HepG2 (cell line): ENCODE data around the gene HARS2. TPM values are rescaled to one million over a fixed set of nuclear protein-coding genes. Genes with fewer than 3 reads are reported as not detected.

Experiments
- AKAP8 ChIP-seq: sonication (generic); formaldehyde crosslinking; IDR thresholded peaks from 2 replicates; pipeline ENCODE4 v1.5.1; 2020; ENCODE audit warnings: mild to moderate bottlenecking, missing genetic modification reagents
- CEBPG ChIP-seq: IDR thresholded peaks from 2 replicates; pipeline ENCODE4 v1.6.1; 2016
- ETV5 ChIP-seq: IDR thresholded peaks from 2 replicates; pipeline ENCODE4 v1.6.1; 2018; ENCODE audit warnings: missing biosample characterization, missing genetic modification reagents, inconsistent platforms, borderline replicate concordance
- FOXK1 ChIP-seq: sonication (generic); formaldehyde crosslinking; IDR thresholded peaks from 2 replicates; pipeline ENCODE4 v1.4.0; 2020; ENCODE audit warnings: low read depth, missing genetic modification reagents, borderline replicate concordance
- KDM3A ChIP-seq: IDR thresholded peaks from 2 replicates; pipeline ENCODE4 v1.6.1; 2018; ENCODE audit warnings: low read depth, missing compliant biosample characterization
- KDM5A ChIP-seq: fragments of 200-600 bp; sonication (generic); IDR thresholded peaks from 2 replicates; pipeline ENCODE4 v1.7.0; 2018; ENCODE audit warnings: antibody characterized with exemption, mild to moderate bottlenecking, low read length, borderline replicate concordance
- KLF13 ChIP-seq: sonication (generic); formaldehyde crosslinking; IDR thresholded peaks from 2 replicates; pipeline ENCODE4 v1.4.0; 2020; ENCODE audit warnings: mild to moderate bottlenecking, missing genetic modification reagents
- PPARG ChIP-seq: conservative IDR thresholded peaks from 2 replicates; pipeline ENCODE4 v1.6.1; 2016; ENCODE audit warnings: missing biosample characterization, missing genetic modification reagents
- RNF2 ChIP-seq: fragments of 450-650 bp; conservative IDR thresholded peaks from 2 replicates; pipeline ENCODE4 v1.6.1; 2016; ENCODE audit warnings: low read depth
- SKI ChIP-seq: fragments of 450-650 bp; IDR thresholded peaks from one replicate; pipeline ENCODE4 v1.6.1; 2018; ENCODE audit warnings: mild to moderate bottlenecking; ENCODE audit not compliant: partially characterized antibody
- SMYD3 ChIP-seq: sonication (generic); formaldehyde crosslinking; IDR thresholded peaks from 2 replicates; pipeline ENCODE4 v1.8.1; 2023; ENCODE audit warnings: mild to moderate bottlenecking, missing genetic modification reagents
- ZFX ChIP-seq: sonication (generic); formaldehyde crosslinking; IDR thresholded peaks from 2 replicates; pipeline ENCODE4 v1.4.0; 2020; ENCODE audit warnings: mild to moderate bottlenecking, low read depth, missing genetic modification reagents, moderate library complexity
- ZNF530 ChIP-seq: sonication (generic); formaldehyde crosslinking; IDR thresholded peaks from 2 replicates; pipeline ENCODE4 v1.5.0; 2020; ENCODE audit warnings: low read depth, mild to moderate bottlenecking, missing genetic modification reagents
- ZSCAN30 ChIP-seq: sonication (generic); formaldehyde crosslinking; IDR thresholded peaks from 2 replicates; pipeline ENCODE4 v1.5.0; 2020; ENCODE audit warnings: mild to moderate bottlenecking, missing genetic modification reagents
- polyA plus RNA-seq, 8 experiments: library from polyadenylated mRNA; depleted of rRNA in 3 of 8; stranded (reverse) in 7 of 8; unstranded in 1 of 8; fragments of >200 nt; fragmentation: Illumina TruSeq in 4 of 8; extraction: Trizol in 4 of 8; gene quantifications; 2 replicates each; pipeline versions ENCODE4 v1.2.1 to v1.2.3, GENCODE V29; 2011 to 2016; ENCODE audit warnings: low read depth in 4 of 8, missing spikeins in 1 of 8, mixed read lengths in 1 of 8; ENCODE audit not compliant: insufficient read depth in 1 of 8
- total RNA-seq, 5 experiments: library from RNA; depleted of rRNA; stranded (reverse); fragments of >200 nt; fragmentation: Illumina TruSeq; extraction: Trizol; gene quantifications; 2 replicates each; pipeline ENCODE4 v1.2.3, GENCODE V29; 2016; ENCODE audit warnings: low read depth in 1 of 5
- TF ChIP-seq, protein P1 (sequence below), 2 experiments: sonication (generic) in 1 of 2; formaldehyde crosslinking in 1 of 2; IDR thresholded peaks; 2 replicates each; pipeline versions ENCODE4 v1.4.0 to v1.6.1; 2018 to 2020; ENCODE audit warnings: missing genetic modification reagents in 2 of 2, borderline replicate concordance in 1 of 2, low read depth in 1 of 2, mild to moderate bottlenecking in 1 of 2, missing biosample characterization in 1 of 2
- TF ChIP-seq, protein P2 (sequence below): sonication (generic); formaldehyde crosslinking; IDR thresholded peaks from 2 replicates; pipeline ENCODE4 v1.4.0; 2020; ENCODE audit warnings: mild to moderate bottlenecking, low read depth, missing genetic modification reagents
- TF ChIP-seq, protein P3 (sequence below): sonication (generic); formaldehyde crosslinking; IDR thresholded peaks from 2 replicates; pipeline ENCODE4 v1.5.0; 2020; ENCODE audit warnings: missing genetic modification reagents
- TF ChIP-seq, protein P4 (sequence below): sonication (generic); formaldehyde crosslinking; IDR thresholded peaks from 2 replicates; pipeline ENCODE4 v1.4.0; 2020; ENCODE audit warnings: missing genetic modification reagents

Gene HARS2
- total and polyA plus RNA-seq, 2 of the 13 experiments (the other 11 are each of a cell fraction or from before 2014, with no cell fraction given), result 17.9 to 25.8 TPM

DNA sequence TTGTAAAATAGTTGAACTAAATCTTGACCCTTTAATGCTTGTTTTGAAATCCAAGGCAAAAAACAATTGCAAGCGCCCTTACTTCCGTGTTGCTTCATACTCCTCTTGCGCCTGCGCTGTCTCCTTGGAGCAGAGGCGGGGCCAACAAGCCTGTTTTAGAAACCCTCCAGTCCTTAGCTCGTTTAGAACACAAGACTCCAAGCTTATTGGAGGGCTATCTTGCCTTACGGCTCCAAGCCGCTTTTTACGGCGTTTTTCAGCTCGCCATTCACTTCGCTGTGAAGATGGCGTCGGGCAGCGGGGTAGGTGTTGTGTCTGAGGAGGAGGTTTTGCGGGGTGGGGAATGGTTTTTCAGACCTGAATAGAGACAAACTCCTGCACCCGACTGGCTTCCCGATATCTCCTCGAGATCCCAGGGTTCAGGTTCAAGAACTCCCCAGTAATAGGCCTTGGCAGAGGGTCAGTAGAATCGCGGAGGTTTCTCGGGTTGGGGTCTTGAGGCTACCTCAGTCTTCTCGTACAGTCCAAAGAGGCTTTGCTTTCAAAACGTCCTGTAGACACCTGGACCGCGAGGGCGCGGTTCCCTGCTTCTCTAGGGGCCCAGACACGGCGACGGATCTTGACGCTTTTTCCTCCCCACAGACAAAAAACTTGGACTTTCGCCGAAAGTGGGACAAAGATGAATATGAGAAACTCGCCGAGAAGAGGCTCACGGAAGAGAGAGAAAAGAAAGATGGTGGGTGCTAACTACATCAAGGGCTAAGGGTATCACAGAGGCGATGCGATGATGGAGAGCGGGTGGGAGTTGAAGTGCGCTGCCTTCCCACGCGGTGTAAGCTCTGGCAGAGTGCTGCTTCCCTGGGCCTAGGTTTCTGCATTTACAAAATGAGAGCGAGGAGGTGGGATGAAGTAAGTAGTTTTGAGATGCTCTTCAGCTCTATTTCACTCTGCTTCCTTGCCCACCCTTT, 9.2 kb downstream of the HARS2 start, which contains the start of gene ZMAT2 (continued):
- TF ChIP-seq, protein P1, sequence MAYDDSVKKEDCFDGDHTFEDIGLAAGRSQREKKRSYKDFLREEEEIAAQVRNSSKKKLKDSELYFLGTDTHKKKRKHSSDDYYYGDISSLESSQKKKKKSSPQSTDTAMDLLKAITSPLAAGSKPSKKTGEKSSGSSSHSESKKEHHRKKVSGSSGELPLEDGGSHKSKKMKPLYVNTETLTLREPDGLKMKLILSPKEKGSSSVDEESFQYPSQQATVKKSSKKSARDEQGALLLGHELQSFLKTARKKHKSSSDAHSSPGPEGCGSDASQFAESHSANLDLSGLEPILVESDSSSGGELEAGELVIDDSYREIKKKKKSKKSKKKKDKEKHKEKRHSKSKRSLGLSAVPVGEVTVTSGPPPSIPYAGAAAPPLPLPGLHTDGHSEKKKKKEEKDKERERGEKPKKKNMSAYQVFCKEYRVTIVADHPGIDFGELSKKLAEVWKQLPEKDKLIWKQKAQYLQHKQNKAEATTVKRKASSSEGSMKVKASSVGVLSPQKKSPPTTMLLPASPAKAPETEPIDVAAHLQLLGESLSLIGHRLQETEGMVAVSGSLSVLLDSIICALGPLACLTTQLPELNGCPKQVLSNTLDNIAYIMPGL (CRISPR knock-in tag; IDR thresholded peaks at IDR 0.05; ENCODE audit: borderline replicate concordance in 1 of 2, low read depth in 1 of 2), result peak in 1 of 2 experiments; percentile 70; a peak in 2 of 4 replicates
- TF ChIP-seq ETV5 (0 out of 2 replicates have a peak, but pooled peaks have one; percentile 5), KLF13 (CRISPR knock-in tag) (no peak), ZSCAN30 (CRISPR knock-in tag) (no peak), PPARG (CRISPR knock-in tag) (peak; percentile 56), FOXK1 (peak; percentile 96; the same call in 1 of the 2 replicates), ZFX (CRISPR knock-in tag) (0 out of 2 replicates have a peak, but pooled peaks have one; percentile 27), SKI (no peak), ZNF530 (no peak), KDM3A (CRISPR knock-in tag) (0 out of 2 replicates have a peak, but pooled peaks have one; percentile 72), SMYD3 (CRISPR knock-in tag) (no peak), AKAP8 (CRISPR knock-in tag) (no peak), KDM5A (peak; percentile 98), CEBPG (CRISPR knock-in tag) (peak; percentile 77), RNF2 (no peak)
- TF ChIP-seq, protein P2, sequence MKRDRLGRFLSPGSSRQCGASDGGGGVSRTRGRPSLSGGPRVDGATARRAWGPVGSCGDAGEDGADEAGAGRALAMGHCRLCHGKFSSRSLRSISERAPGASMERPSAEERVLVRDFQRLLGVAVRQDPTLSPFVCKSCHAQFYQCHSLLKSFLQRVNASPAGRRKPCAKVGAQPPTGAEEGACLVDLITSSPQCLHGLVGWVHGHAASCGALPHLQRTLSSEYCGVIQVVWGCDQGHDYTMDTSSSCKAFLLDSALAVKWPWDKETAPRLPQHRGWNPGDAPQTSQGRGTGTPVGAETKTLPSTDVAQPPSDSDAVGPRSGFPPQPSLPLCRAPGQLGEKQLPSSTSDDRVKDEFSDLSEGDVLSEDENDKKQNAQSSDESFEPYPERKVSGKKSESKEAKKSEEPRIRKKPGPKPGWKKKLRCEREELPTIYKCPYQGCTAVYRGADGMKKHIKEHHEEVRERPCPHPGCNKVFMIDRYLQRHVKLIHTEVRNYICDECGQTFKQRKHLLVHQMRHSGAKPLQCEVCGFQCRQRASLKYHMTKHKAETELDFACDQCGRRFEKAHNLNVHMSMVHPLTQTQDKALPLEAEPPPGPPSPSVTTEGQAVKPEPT (CRISPR knock-in tag), result no peak
- TF ChIP-seq, protein P3, sequence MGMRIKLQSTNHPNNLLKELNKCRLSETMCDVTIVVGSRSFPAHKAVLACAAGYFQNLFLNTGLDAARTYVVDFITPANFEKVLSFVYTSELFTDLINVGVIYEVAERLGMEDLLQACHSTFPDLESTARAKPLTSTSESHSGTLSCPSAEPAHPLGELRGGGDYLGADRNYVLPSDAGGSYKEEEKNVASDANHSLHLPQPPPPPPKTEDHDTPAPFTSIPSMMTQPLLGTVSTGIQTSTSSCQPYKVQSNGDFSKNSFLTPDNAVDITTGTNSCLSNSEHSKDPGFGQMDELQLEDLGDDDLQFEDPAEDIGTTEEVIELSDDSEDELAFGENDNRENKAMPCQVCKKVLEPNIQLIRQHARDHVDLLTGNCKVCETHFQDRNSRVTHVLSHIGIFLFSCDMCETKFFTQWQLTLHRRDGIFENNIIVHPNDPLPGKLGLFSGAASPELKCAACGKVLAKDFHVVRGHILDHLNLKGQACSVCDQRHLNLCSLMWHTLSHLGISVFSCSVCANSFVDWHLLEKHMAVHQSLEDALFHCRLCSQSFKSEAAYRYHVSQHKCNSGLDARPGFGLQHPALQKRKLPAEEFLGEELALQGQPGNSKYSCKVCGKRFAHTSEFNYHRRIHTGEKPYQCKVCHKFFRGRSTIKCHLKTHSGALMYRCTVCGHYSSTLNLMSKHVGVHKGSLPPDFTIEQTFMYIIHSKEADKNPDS (CRISPR knock-in tag), result no peak
- TF ChIP-seq, protein P4, sequence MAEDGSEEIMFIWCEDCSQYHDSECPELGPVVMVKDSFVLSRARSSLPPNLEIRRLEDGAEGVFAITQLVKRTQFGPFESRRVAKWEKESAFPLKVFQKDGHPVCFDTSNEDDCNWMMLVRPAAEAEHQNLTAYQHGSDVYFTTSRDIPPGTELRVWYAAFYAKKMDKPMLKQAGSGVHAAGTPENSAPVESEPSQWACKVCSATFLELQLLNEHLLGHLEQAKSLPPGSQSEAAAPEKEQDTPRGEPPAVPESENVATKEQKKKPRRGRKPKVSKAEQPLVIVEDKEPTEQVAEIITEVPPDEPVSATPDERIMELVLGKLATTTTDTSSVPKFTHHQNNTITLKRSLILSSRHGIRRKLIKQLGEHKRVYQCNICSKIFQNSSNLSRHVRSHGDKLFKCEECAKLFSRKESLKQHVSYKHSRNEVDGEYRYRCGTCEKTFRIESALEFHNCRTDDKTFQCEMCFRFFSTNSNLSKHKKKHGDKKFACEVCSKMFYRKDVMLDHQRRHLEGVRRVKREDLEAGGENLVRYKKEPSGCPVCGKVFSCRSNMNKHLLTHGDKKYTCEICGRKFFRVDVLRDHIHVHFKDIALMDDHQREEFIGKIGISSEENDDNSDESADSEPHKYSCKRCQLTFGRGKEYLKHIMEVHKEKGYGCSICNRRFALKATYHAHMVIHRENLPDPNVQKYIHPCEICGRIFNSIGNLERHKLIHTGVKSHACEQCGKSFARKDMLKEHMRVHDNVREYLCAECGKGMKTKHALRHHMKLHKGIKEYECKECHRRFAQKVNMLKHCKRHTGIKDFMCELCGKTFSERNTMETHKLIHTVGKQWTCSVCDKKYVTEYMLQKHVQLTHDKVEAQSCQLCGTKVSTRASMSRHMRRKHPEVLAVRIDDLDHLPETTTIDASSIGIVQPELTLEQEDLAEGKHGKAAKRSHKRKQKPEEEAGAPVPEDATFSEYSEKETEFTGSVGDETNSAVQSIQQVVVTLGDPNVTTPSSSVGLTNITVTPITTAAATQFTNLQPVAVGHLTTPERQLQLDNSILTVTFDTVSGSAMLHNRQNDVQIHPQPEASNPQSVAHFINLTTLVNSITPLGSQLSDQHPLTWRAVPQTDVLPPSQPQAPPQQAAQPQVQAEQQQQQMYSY (CRISPR knock-in tag), result no peak
